K562 (cell line): ENCODE data around the gene INTS4. TPM values are rescaled to one million over a fixed set of nuclear protein-coding genes. Genes with fewer than 3 reads are reported as not detected.

Source experiments
- CREB3L1 ChIP-seq: fragments of 450-650 bp; IDR thresholded peaks from 2 replicates; pipeline ENCODE4 v1.6.1; 2014; ENCODE audit warnings: low read depth, mild to moderate bottlenecking, moderate library complexity, borderline replicate concordance
- CXXC5 ChIP-seq: fragments of 250-450 bp; sonication (Bioruptor Pico); IDR thresholded peaks from 2 replicates; pipeline ENCODE4 v1.8.0; 2022; ENCODE audit warnings: inconsistent platforms, mild to moderate bottlenecking, moderate library complexity
- E2F5 ChIP-seq: sonication (generic); formaldehyde crosslinking; IDR thresholded peaks from 2 replicates; pipeline ENCODE4 v1.8.0; 2022; ENCODE audit warnings: mild to moderate bottlenecking, missing genetic modification reagents
- E2F6 ChIP-seq, 2 experiments: IDR thresholded peaks; 2 replicates each; pipeline ENCODE4 v1.6.1; 2011; ENCODE audit warnings: borderline replicate concordance in 1 of 2, control low read depth in 1 of 2, low read depth in 1 of 2, low read length in 1 of 2, mild to moderate bottlenecking in 1 of 2, mixed read lengths in 1 of 2, moderate library complexity in 1 of 2; ENCODE audit not compliant: insufficient read depth in 1 of 2, insufficient read length in 1 of 2, poor library complexity in 1 of 2, severe bottlenecking in 1 of 2; ENCODE audit errors: extremely low read depth in 1 of 2
- HBP1 ChIP-seq: fragments of 450-650 bp; formaldehyde crosslinking; IDR thresholded peaks from 2 replicates; pipeline ENCODE4 v1.4.0; 2022; ENCODE audit warnings: missing genetic modification characterization
- IRF2 ChIP-seq: sonication (generic); formaldehyde crosslinking; IDR thresholded peaks from 2 replicates; pipeline ENCODE4 v1.8.1; 2022; ENCODE audit warnings: mild to moderate bottlenecking, missing genetic modification reagents
- POLR2AphosphoS5 ChIP-seq: IDR thresholded peaks from 2 replicates; pipeline ENCODE4 v1.6.1; 2011; ENCODE audit warnings: mild to moderate bottlenecking, low read depth, low read length, moderate library complexity; ENCODE audit not compliant: control insufficient read depth, insufficient read depth
- POU5F1 ChIP-seq: fragments of 150-350 bp; IDR thresholded peaks from 2 replicates; pipeline ENCODE4 v1.6.1; 2014; ENCODE audit warnings: borderline replicate concordance, low read length, low read depth, mild to moderate bottlenecking; ENCODE audit not compliant: partially characterized antibody
- TOE1 ChIP-seq, 2 experiments: fragments of 450-650 bp in 1 of 2; sonication (generic) in 1 of 2; formaldehyde crosslinking in 1 of 2; IDR thresholded peaks; 2 replicates each; pipeline versions ENCODE4 v1.7.1 to v1.8.0; 2016 to 2022; ENCODE audit warnings: borderline replicate concordance in 2 of 2, mild to moderate bottlenecking in 2 of 2, antibody characterized with exemption in 1 of 2, inconsistent platforms in 1 of 2, low read depth in 1 of 2, missing genetic modification reagents in 1 of 2, moderate library complexity in 1 of 2
- ZNF143 ChIP-seq: sonication (generic); formaldehyde crosslinking; IDR thresholded peaks from 2 replicates; pipeline ENCODE4 v1.9.0; 2022; ENCODE audit warnings: mild to moderate bottlenecking, missing genetic modification reagents
- ZNF197 ChIP-seq: fragments of 200-800 bp; sonication (Bioruptor generic); IDR thresholded peaks from 2 replicates; pipeline ENCODE4 v1.6.1; 2016; ENCODE audit warnings: low read depth, missing genetic modification characterization, missing compliant biosample characterization
- ZNF239 ChIP-seq: fragments of 250-450 bp; sonication (Bioruptor Pico); IDR thresholded peaks from 2 replicates; pipeline ENCODE4 v1.4.0; 2020; ENCODE audit warnings: mild to moderate bottlenecking
- ZNF395 ChIP-seq: fragments of 200-800 bp; sonication (Bioruptor generic); IDR thresholded peaks from 2 replicates; pipeline ENCODE4 v1.6.1; 2017; ENCODE audit warnings: missing genetic modification characterization, missing compliant biosample characterization
- ZNF449 ChIP-seq: fragments of 250-450 bp; sonication (Bioruptor Pico); IDR thresholded peaks from 2 replicates; pipeline ENCODE4 v1.8.0; 2022; ENCODE audit warnings: moderate library complexity, mild to moderate bottlenecking, inconsistent platforms
- polyA plus RNA-seq, 8 experiments: library from polyadenylated mRNA; depleted of rRNA in 4 of 8; stranded (reverse) in 5 of 8; unstranded in 3 of 8; fragments of >200 nt; fragmentation: Nextera tagmentation in 2 of 8; fragmentation: Illumina TruSeq in 1 of 8; extraction: Ambion mirVana in 2 of 8; extraction: Trizol in 1 of 8; gene quantifications; 2 replicates each; pipeline versions ENCODE4 v1.2.1 to v1.2.3, GENCODE V29; 2011 to 2014; ENCODE audit warnings: inconsistent platforms in 1 of 8, missing spikeins in 1 of 8
- total RNA-seq, 7 experiments: library from RNA; depleted of rRNA in 6 of 7; stranded (reverse); fragments of >200 nt in 6 of 7; fragmentation: Illumina TruSeq in 2 of 7; extraction: Trizol in 2 of 7; gene quantifications; 2 replicates each; pipeline versions ENCODE4 v1.2.1 to v1.2.3, GENCODE V29; 2011 to 2021; ENCODE audit warnings: low replicate concordance in 1 of 7

The INTS4 gene
- total and polyA plus RNA-seq, 9 of the 15 experiments (the other 6 are each of a cell fraction or from before 2014, with no cell fraction given), result 28.4 to 53.4 (median 44.5) TPM

- TF ChIP-seq TOE1 (IDR thresholded peaks at IDR 0.05; ENCODE audit: borderline replicate concordance) (no peak), TOE1 (CRISPR knock-in tag; IDR thresholded peaks at IDR 0.05; ENCODE audit: borderline replicate concordance, low read depth) (no peak), POU5F1 (no peak), E2F6 (IDR thresholded peaks at IDR 0.05; ENCODE audit: borderline replicate concordance in 1 of 2, extremely low read depth in 1 of 2, insufficient read depth in 1 of 2, insufficient read length in 1 of 2, low read depth in 1 of 2, low read length in 1 of 2, poor library complexity in 1 of 2, severe bottlenecking in 1 of 2) (no peak), ZNF143 (CRISPR knock-in tag) (no peak), CREB3L1 (no peak), POLR2AphosphoS5 (no peak), ZNF395 (CRISPR knock-in tag) (peak; percentile 73; the same call in 1 of the 2 replicates), ZNF239 (CRISPR knock-in tag) (no peak), ZNF449 (CRISPR knock-in tag) (peak; percentile 56; the same call in 1 of the 2 replicates), HBP1 (CRISPR knock-in tag) (0 out of 2 replicates have a peak, but pooled peaks have one; percentile 6), ZNF197 (CRISPR knock-in tag) (no peak), CXXC5 (CRISPR knock-in tag) (peak; percentile 41; the same call in 1 of the 2 replicates), E2F5 (CRISPR knock-in tag) (no peak), IRF2 (CRISPR knock-in tag) (no peak)
Measured at GRCh38 chr11:78041843-78042440, 47.5 kb upstream of the INTS4 start (continued).
